Omental fat pad (tissue), 4 donors: ENCODE measurements around the gene THBS1. TPM values are rescaled to one million over a fixed set of nuclear protein-coding genes. Genes with fewer than 3 reads are reported as not detected.

Experiments
- ATAC-seq: fragments of 150-250 bp; one replicate; pipeline ENCODE4 v1.9.1; 2016; ENCODE audit warnings: mild to moderate bottlenecking, moderate library complexity; ENCODE audit not compliant: low FRiP score
- DNase-seq: peaks from one replicate; pipeline ENCODE4 v3.0.0-alpha.2; 2019; ENCODE audit warnings: low spot score
- total RNA-seq, 4 donors: library from RNA; depleted of rRNA; stranded (reverse); fragments of >200 nt; gene quantifications; one replicate each; pipeline ENCODE4 v1.1.0, GENCODE V29; 2016
- TF ChIP-seq, protein P1 (sequence below), 3 donors: fragments of 450-650 bp; IDR thresholded peaks; one replicate each; pipeline ENCODE4 v1.5.1; 2016 to 2017; ENCODE audit warnings: antibody characterized with exemption in 3 of 3, mild to moderate bottlenecking in 3 of 3, moderate library complexity in 2 of 3

THBS1 gene
- total RNA-seq, 4 donors from 2014 or later = 690 to 4,169 (median 2,356) TPM

DNA sequence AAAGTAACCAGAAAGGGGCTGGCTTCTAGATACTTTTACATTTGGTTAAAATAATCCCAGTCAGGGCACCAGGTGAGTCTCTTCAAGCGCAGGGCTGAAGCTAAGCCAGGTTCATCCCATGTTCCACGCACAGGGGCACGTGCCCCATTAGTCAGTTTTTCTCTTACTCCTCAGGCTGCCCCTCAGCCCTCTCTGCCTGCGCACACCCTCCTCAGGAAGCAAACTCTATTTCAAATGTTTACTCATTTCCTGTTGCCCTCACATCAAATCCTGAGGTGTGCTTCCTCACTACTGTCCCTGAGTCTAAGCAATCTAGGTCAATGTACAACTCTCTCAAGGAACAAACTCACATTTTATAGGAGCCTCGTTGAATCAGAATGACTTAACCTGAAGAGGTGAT lies 48.5 kb downstream of the THBS1 start:
- no peak for ATAC-seq
- no peak for DNase-seq
- TF ChIP-seq, protein P1, sequence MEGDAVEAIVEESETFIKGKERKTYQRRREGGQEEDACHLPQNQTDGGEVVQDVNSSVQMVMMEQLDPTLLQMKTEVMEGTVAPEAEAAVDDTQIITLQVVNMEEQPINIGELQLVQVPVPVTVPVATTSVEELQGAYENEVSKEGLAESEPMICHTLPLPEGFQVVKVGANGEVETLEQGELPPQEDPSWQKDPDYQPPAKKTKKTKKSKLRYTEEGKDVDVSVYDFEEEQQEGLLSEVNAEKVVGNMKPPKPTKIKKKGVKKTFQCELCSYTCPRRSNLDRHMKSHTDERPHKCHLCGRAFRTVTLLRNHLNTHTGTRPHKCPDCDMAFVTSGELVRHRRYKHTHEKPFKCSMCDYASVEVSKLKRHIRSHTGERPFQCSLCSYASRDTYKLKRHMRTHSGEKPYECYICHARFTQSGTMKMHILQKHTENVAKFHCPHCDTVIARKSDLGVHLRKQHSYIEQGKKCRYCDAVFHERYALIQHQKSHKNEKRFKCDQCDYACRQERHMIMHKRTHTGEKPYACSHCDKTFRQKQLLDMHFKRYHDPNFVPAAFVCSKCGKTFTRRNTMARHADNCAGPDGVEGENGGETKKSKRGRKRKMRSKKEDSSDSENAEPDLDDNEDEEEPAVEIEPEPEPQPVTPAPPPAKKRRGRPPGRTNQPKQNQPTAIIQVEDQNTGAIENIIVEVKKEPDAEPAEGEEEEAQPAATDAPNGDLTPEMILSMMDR (IDR thresholded peaks at IDR 0.05) = no peak

DNA sequence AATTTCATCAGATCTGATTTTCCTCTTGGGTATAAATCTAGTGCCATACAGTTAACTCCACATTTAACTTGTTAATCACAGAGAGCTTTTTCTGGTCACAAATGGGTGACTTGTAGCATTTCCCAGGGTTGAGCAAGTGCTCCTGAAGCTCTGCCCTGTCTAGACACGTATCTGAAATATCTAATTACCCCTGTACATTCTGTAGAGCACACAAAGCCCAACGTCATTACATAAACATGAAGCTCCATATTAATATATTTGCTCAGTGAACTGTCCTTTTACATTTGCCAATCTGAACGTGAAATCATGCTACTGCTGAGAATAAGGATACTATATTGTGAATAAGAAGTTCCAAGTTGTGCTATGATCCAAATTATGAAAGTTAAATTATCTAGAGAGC lies 49.0 kb downstream of the THBS1 start:
- TF ChIP-seq, protein P1 (IDR thresholded peaks at IDR 0.05) = no peak
- DNase-seq (no peak), ATAC-seq (no peak)

DNA sequence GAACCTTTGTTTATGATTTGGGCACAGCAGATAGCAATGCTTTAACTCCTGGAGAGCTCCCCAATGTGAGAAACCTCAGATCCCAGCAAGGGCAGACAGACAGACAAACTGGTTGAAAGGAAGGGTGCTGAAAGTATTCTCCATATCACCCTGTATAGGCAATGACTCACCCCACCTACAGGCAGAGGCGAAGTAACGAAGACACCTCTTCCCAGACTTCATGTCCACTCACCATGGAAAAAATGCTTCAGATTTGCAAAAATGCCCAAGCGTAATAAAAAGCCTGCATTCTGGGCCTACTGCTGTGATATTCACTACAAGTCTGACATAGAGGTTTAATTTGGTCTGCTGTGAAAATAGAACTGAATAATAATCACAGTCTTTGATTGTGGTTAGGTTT lies 50.5 kb downstream of the THBS1 start:
- TF ChIP-seq, protein P1 (IDR thresholded peaks at IDR 0.05) = no peak
- ATAC-seq (no peak), DNase-seq (no peak)

DNA sequence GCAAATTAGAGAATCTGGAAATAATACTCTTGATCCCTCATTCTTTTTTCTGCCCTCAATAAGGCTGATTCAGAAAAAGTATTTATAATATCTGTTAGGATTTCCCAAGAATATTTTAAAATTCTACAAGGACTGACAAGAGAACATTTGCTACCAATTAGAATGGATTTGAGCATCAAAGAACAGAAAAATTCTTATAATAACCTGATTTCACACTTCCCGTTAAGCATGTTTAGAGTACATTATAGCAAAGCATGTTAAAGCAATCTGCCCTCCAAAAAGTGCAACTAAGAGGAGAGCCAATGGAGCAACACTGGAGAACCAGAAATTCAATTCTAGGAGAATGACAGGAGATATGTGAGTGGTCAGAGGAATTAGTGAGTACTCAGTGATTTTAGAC lies 57.2 kb downstream of the THBS1 start:
- TF ChIP-seq, protein P1 (IDR thresholded peaks at IDR 0.05) = no peak
- ATAC-seq (no peak), DNase-seq (no peak)

DNA sequence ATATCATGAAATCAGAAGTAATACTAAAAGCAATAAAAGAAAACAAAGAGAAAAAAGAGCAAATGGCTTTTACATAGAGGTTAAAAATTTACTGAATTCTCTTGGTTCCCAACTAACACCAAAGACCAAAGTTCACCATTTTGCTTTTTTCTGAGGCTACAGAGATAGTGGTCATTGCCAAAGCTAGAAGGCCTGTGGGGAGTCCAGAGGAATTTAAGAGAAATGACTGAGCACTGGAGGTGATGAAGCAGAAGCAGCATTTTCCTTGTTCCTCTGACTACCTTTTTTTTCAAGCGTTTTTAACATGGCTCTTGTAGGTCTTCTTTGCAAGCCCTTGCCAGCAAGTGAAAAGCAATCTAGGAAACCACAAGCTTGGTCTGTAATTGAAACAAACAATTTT lies 58.2 kb downstream of the THBS1 start:
- TF ChIP-seq, protein P1 (IDR thresholded peaks at IDR 0.05) = no peak
- DNase-seq = no peak
- ATAC-seq = no peak

DNA sequence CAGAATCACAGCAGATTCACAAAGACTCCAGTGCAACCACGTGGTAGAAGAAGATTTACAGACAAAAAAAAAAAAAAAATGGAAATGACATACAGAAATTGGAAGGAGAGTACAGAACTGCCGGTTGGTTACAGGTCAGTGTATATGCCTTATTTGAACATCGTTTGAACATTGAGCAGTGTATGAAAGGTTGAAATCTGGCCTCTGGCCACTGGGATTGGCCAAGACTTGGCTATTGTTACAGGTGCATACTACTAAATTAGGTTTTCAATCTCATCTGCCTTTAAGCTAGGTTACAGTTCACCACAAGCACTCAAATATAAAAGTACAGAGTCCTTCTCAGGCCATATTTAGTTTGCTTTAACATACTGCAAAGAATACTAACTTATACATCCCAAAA lies 59.8 kb downstream of the THBS1 start:
- no peak for ATAC-seq
- no peak for DNase-seq
- TF ChIP-seq, protein P1 (IDR thresholded peaks at IDR 0.05) = no peak

DNA sequence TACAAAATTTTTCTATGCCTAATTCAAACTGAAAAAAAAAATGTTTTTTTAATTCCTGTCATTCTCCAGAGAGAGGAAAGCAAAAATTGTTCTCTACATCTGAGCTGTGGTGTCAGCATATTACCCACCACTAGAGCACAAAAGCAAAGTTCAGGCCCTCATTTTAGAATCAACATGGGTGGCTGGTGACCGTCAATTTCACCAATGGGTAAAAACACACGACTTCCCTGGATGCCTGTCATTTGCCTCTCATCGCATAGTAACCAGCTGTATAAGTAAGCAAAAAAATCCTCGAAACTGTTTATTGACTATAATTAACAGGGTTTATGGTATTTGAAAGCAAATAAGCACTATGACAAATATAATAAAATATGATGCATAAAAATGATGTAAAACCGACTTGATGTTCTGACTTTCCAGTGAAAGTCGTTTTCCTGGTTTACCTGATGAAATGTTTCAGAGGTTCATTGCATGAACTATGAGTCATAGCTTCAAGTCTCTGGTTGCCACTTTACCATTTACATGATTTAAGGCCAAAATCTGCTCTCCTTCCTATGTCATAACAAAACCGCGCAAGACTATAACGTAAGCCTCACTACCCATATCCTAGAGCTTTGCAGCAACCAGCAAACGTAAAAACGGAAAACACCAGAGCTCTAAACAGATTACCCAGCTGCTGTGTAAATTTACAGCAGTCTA lies 60.5 kb downstream of the THBS1 start:
- DNase-seq (no peak), ATAC-seq (no peak)
- TF ChIP-seq, protein P1 (IDR thresholded peaks at IDR 0.05) = no peak
